ENCODE measurements around the gene CH25H.

The CH25H gene

GRCh38 chr10:89184638-89185037 lies 22.5 kb downstream of the CH25H start:
- Histone ChIP-seq H3K4me3 (ENCODE audit: low read depth, low read length) (no peak overlapping the region), H3K36me3 (no peaks in the 10 kb centered on the region), H3K27ac (no peak overlapping the region), H3K9me3 (ENCODE audit: severe bottlenecking) (no peaks in the 10 kb centered on the region), H3K27me3 (ENCODE audit: insufficient read depth, low read depth, severe bottlenecking) (no peaks in the 10 kb centered on the region)
- DNase-seq, result no peak
- TF ChIP-seq CTCF (IDR thresholded peaks at IDR 0.05; ENCODE audit: low read depth, low read length), result no peak

GRCh38 chr10:89183571-89183970 lies 23.5 kb downstream of the CH25H start:
- Histone ChIP-seq H3K27me3 (ENCODE audit: insufficient read depth, low read depth, severe bottlenecking) (no peaks in the 10 kb centered on the region), H3K9me3 (ENCODE audit: severe bottlenecking) (no peaks in the 10 kb centered on the region), H3K27ac (no peak overlapping the region), H3K4me3 (ENCODE audit: low read depth, low read length) (no peak overlapping the region), H3K36me3 (no peaks in the 10 kb centered on the region)
- no peak for TF ChIP-seq CTCF (IDR thresholded peaks at IDR 0.05; ENCODE audit: low read depth, low read length)
- DNase-seq, result no peak

- H3K4me3 ChIP-seq (ENCODE audit: low read depth, low read length), result no peak overlapping the region
These were observed 24.2 kb downstream of the CH25H start for GRCh38 chr10:89182894-89183293.

GRCh38 chr10:89175816-89176215 lies 31.3 kb downstream of the CH25H start:
- DNase-seq, result no peak
- H3K27me3 ChIP-seq (ENCODE audit: insufficient read depth, low read depth, severe bottlenecking), result no peaks in the 10 kb centered on the region
- H3K27ac ChIP-seq, result no peak overlapping the region
- TF ChIP-seq CTCF (IDR thresholded peaks at IDR 0.05; ENCODE audit: low read depth, low read length), result no peak
- H3K4me3 ChIP-seq (ENCODE audit: low read depth, low read length), result no peak overlapping the region
- no peaks in the 10 kb centered on the region for H3K36me3 ChIP-seq
- no peaks in the 10 kb centered on the region for H3K9me3 ChIP-seq (ENCODE audit: severe bottlenecking)

More at GRCh38 chr10:89182894-89183293, 24.2 kb downstream of the CH25H start:
- Histone ChIP-seq H3K27me3 (ENCODE audit: insufficient read depth, low read depth, severe bottlenecking) (no peaks in the 10 kb centered on the region), H3K36me3 (no peaks in the 10 kb centered on the region), H3K9me3 (ENCODE audit: severe bottlenecking) (no peaks in the 10 kb centered on the region), H3K27ac (no peak overlapping the region)
- DNase-seq, result no peak
- TF ChIP-seq CTCF (IDR thresholded peaks at IDR 0.05; ENCODE audit: low read depth, low read length), result no peak

GRCh38 chr10:89173075-89173474 lies 34.0 kb downstream of the CH25H start:
- no peak for DNase-seq
- H3K27ac ChIP-seq, result no peak overlapping the region
- TF ChIP-seq CTCF (IDR thresholded peaks at IDR 0.05; ENCODE audit: low read depth, low read length), result no peak
- no peaks in the 10 kb centered on the region for H3K9me3 ChIP-seq (ENCODE audit: severe bottlenecking)
- no peak overlapping the region for H3K4me3 ChIP-seq (ENCODE audit: low read depth, low read length)
- no peaks in the 10 kb centered on the region for H3K27me3 ChIP-seq (ENCODE audit: insufficient read depth, low read depth, severe bottlenecking)
- H3K36me3 ChIP-seq, result no peaks in the 10 kb centered on the region

GRCh38 chr10:89171996-89172395 lies 35.1 kb downstream of the CH25H start:
- Histone ChIP-seq H3K27ac (no peak overlapping the region), H3K27me3 (ENCODE audit: insufficient read depth, low read depth, severe bottlenecking) (no peaks in the 10 kb centered on the region), H3K4me3 (ENCODE audit: low read depth, low read length) (no peak overlapping the region), H3K36me3 (no peaks in the 10 kb centered on the region), H3K9me3 (ENCODE audit: severe bottlenecking) (no peaks in the 10 kb centered on the region)
- no peak for TF ChIP-seq CTCF (IDR thresholded peaks at IDR 0.05; ENCODE audit: low read depth, low read length)
- no peak for DNase-seq

Measured in WERI-Rb-1 (cell line).